Measurements from ENCODE around the gene PIN1.

Gene PIN1

GRCh38 chr19:9891609-9892373, 56.7 kb downstream of the PIN1 start:
- no peak for DNase-seq

All from SHP77 (cell line).